ENCODE measurements around the gene ROPN1B. TPM values are rescaled to one million over a fixed set of nuclear protein-coding genes. Genes with fewer than 3 reads are reported as not detected.
A peak's percentile ranks its signal among the peaks of the same experiment; 100 is the strongest.
"Not testable (repeated sequence)": the region's sequence is repeated elsewhere in the genome, so short reads cannot be mapped to it uniquely, and the experiment has no call there.

The ROPN1B gene
- not detected for total RNA-seq

- Mint-ChIP-seq H3K4me3 (peak within 1 kb of the TSS; percentile 38), H3K27me3 (peaks cover 30% of the 10 kb centered on the region)
- CTCF ChIA-PET; H3K9me3 Mint-ChIP-seq; H3K4me1 Mint-ChIP-seq; H3K36me3 Mint-ChIP-seq (ENCODE audit: low read depth); DNase-seq; H3K27ac Mint-ChIP-seq; POLR2A ChIA-PET: not testable (repeated sequence)
Observed at GRCh38 chr3:125968701-125969592, at the start of gene ROPN1B. Gene ROPN1B (plus strand): TSS chr3:125969178. CDS start chr3:125972055, 2,877 bp downstream.

GRCh38 chr3:125920191-125920590 lies 48.8 kb upstream of the ROPN1B start:
- H3K27ac Mint-ChIP-seq; H3K4me1 Mint-ChIP-seq; DNase-seq; H3K4me3 Mint-ChIP-seq; H3K36me3 Mint-ChIP-seq (ENCODE audit: low read depth); H3K27me3 Mint-ChIP-seq; H3K9me3 Mint-ChIP-seq; POLR2A ChIA-PET; CTCF ChIA-PET: not testable (repeated sequence)

GRCh38 chr3:125920751-125921279 lies 48.2 kb upstream of the ROPN1B start:
- H3K4me3 Mint-ChIP-seq; POLR2A ChIA-PET; H3K27me3 Mint-ChIP-seq; H3K36me3 Mint-ChIP-seq (ENCODE audit: low read depth); H3K9me3 Mint-ChIP-seq; H3K27ac Mint-ChIP-seq; DNase-seq; H3K4me1 Mint-ChIP-seq; CTCF ChIA-PET: not testable (repeated sequence)

GRCh38 chr3:125921712-125922111 lies 47.3 kb upstream of the ROPN1B start:
- H3K36me3 Mint-ChIP-seq (ENCODE audit: low read depth); H3K9me3 Mint-ChIP-seq; CTCF ChIA-PET; H3K4me3 Mint-ChIP-seq; H3K27ac Mint-ChIP-seq; POLR2A ChIA-PET; H3K4me1 Mint-ChIP-seq; H3K27me3 Mint-ChIP-seq: not testable (repeated sequence)
- peak; percentile 57 for DNase-seq

GRCh38 chr3:125923324-125924115 lies 45.5 kb upstream of the ROPN1B start:
- DNase-seq; H3K27me3 Mint-ChIP-seq; CTCF ChIA-PET; H3K27ac Mint-ChIP-seq; H3K9me3 Mint-ChIP-seq; H3K4me3 Mint-ChIP-seq; H3K36me3 Mint-ChIP-seq (ENCODE audit: low read depth); POLR2A ChIA-PET; H3K4me1 Mint-ChIP-seq: not testable (repeated sequence)

- H3K27me3 Mint-ChIP-seq; H3K9me3 Mint-ChIP-seq; POLR2A ChIA-PET; DNase-seq; H3K4me3 Mint-ChIP-seq; H3K27ac Mint-ChIP-seq; H3K36me3 Mint-ChIP-seq (ENCODE audit: low read depth); CTCF ChIA-PET; H3K4me1 Mint-ChIP-seq: not testable (repeated sequence)
Observed at GRCh38 chr3:125924276-125924675, 44.7 kb upstream of the ROPN1B start.

- H3K27ac Mint-ChIP-seq; POLR2A ChIA-PET; H3K4me3 Mint-ChIP-seq; CTCF ChIA-PET; DNase-seq; H3K4me1 Mint-ChIP-seq; H3K9me3 Mint-ChIP-seq; H3K36me3 Mint-ChIP-seq (ENCODE audit: low read depth); H3K27me3 Mint-ChIP-seq: not testable (repeated sequence)
Observed at GRCh38 chr3:125925727-125926126, 43.3 kb upstream of the ROPN1B start.

GRCh38 chr3:125928771-125929545 lies 40.0 kb upstream of the ROPN1B start:
- CTCF ChIA-PET: interaction anchor here (0.8 to 1.2 kb wide), 2 partner anchors 155 to 269 kb away, joined by 3 read pairs; no protein-coding TSS in a partner anchor

GRCh38 chr3:125929765-125930164 lies 39.2 kb upstream of the ROPN1B start:
- CTCF ChIA-PET: interaction anchor here (0.8 to 1.2 kb wide), 2 partner anchors 155 to 268 kb away, joined by 3 read pairs; no protein-coding TSS in a partner anchor
- H3K9me3 Mint-ChIP-seq; DNase-seq; H3K36me3 Mint-ChIP-seq (ENCODE audit: low read depth); POLR2A ChIA-PET; H3K4me3 Mint-ChIP-seq; H3K27me3 Mint-ChIP-seq; H3K27ac Mint-ChIP-seq: not testable (repeated sequence)
- H3K4me1 Mint-ChIP-seq: peaks cover 11% of the 10 kb centered on the region

More at GRCh38 chr3:125928771-125929545, 40.0 kb upstream of the ROPN1B start:
- H3K4me1 Mint-ChIP-seq: peaks cover 11% of the 10 kb centered on the region
- H3K36me3 Mint-ChIP-seq (ENCODE audit: low read depth); H3K27ac Mint-ChIP-seq; H3K27me3 Mint-ChIP-seq; H3K4me3 Mint-ChIP-seq; POLR2A ChIA-PET; H3K9me3 Mint-ChIP-seq: not testable (repeated sequence)
- peak; percentile 72 for DNase-seq

GRCh38 chr3:125931355-125931880 lies 37.6 kb upstream of the ROPN1B start:
- CTCF ChIA-PET; H3K9me3 Mint-ChIP-seq; H3K27ac Mint-ChIP-seq; H3K27me3 Mint-ChIP-seq; H3K36me3 Mint-ChIP-seq (ENCODE audit: low read depth); DNase-seq; H3K4me3 Mint-ChIP-seq; POLR2A ChIA-PET: not testable (repeated sequence)
- H3K4me1 Mint-ChIP-seq: peaks cover 11% of the 10 kb centered on the region

GRCh38 chr3:125933397-125934173 lies 35.4 kb upstream of the ROPN1B start:
- H3K9me3 Mint-ChIP-seq; H3K36me3 Mint-ChIP-seq (ENCODE audit: low read depth); DNase-seq; POLR2A ChIA-PET; CTCF ChIA-PET; H3K27ac Mint-ChIP-seq; H3K4me3 Mint-ChIP-seq; H3K27me3 Mint-ChIP-seq: not testable (repeated sequence)
- H3K4me1 Mint-ChIP-seq: peaks cover 11% of the 10 kb centered on the region

- POLR2A ChIA-PET; H3K36me3 Mint-ChIP-seq (ENCODE audit: low read depth); H3K9me3 Mint-ChIP-seq; CTCF ChIA-PET; DNase-seq; H3K27me3 Mint-ChIP-seq; H3K27ac Mint-ChIP-seq; H3K4me3 Mint-ChIP-seq; H3K4me1 Mint-ChIP-seq: not testable (repeated sequence)
Observed at GRCh38 chr3:125935252-125935874, 33.6 kb upstream of the ROPN1B start.

All from activated CD4-positive, alpha-beta memory T cell treated with anti-CD3 and anti-CD28 coated beads, Interleukin-2, amount 10 ng/mL, durations not matched to agents 7 days and 5 days (primary cell).